Activated CD8-positive, alpha-beta T cell treated with anti-CD3 and anti-CD28 coated beads for 36 hours (primary cell): Measurements from ENCODE around the gene CNTN2. TPM values are rescaled to one million over a fixed set of nuclear protein-coding genes. Genes with fewer than 3 reads are reported as not detected.

Source experiments
- ATAC-seq: fragments of 200-7000 bp; cut with Tn5 transposase; one replicate; pipeline ENCODE4 v1.10.0; 2021; ENCODE audit warnings: mild to moderate bottlenecking, moderate library complexity
- CTCF ChIA-PET: fragments of 350-600 bp; sonication (Branson Sonifier 250); formaldehyde crosslinking; loops from one replicate; lab custom pipeline; 2021; ENCODE audit warnings: antibody characterized with exemption; lab: Charles Lee
- POLR2A ChIA-PET: fragments of 350-600 bp; sonication (Branson Sonifier 250); formaldehyde crosslinking; loops from one replicate; lab custom pipeline; 2021; ENCODE audit warnings: antibody characterized with exemption; lab: Charles Lee
- DNase-seq: peaks from one replicate; pipeline ENCODE4 v3.0.0-alpha.2; 2020
- H3K27ac Mint-ChIP-seq: one replicate; pipeline ENCODE4 v1.8.0; 2021; ENCODE audit warnings: mild to moderate bottlenecking, mixed read lengths
- H3K27me3 Mint-ChIP-seq: one replicate; pipeline ENCODE4 v1.8.0; 2021; ENCODE audit warnings: mixed read lengths
- H3K36me3 Mint-ChIP-seq: one replicate; pipeline ENCODE4 v1.8.0; 2021; ENCODE audit warnings: low read depth, mixed read lengths
- H3K4me1 Mint-ChIP-seq: one replicate; pipeline ENCODE4 v1.8.0; 2021; ENCODE audit warnings: low read depth, mixed read lengths
- H3K4me3 Mint-ChIP-seq: one replicate; pipeline ENCODE4 v1.8.0; 2021; ENCODE audit warnings: mild to moderate bottlenecking, moderate library complexity, mixed read lengths
- H3K9me3 Mint-ChIP-seq: one replicate; pipeline ENCODE4 v1.8.0; 2021; ENCODE audit warnings: mixed read lengths
- CTCF ChIP-seq: fragments of 200-600 bp; IDR thresholded peaks from one replicate; pipeline ENCODE4 v1.8.0; 2022; ENCODE audit warnings: antibody characterized with exemption, mild to moderate bottlenecking
- intact Hi-C: fragments of 100-400 bp; cut with micrococcal nuclease; formaldehyde crosslinking; loops from one replicate; pipeline ENCODE4 v1.10.0; 2022
- total RNA-seq, 2 experiments: library from RNA; stranded (reverse); gene quantifications; one replicate each; pipeline ENCODE4 v1.2.3, GENCODE V29; 2021

The CNTN2 gene
- total RNA-seq, 2 experiments from 2014 or later = not detected

GRCh38 chr1:205064301-205064700 lies 21.3 kb downstream of the CNTN2 start:
- CTCF ChIA-PET = interaction anchor here (1.4 to 4.4 kb wide), 4 partner anchors 17 to 90 kb away, joined by 5 to 188 read pairs (median 53); partner anchors contain the start of gene TMEM81
- no peaks in the 10 kb centered on the region for H3K9me3 Mint-ChIP-seq
- POLR2A ChIA-PET = no interaction called here
- H3K36me3 Mint-ChIP-seq = no peaks in the 10 kb centered on the region
- no peak for ATAC-seq
- H3K4me3 Mint-ChIP-seq = no peak overlapping the region
- no peak overlapping the region for H3K27ac Mint-ChIP-seq
- TF ChIP-seq CTCF = no peak
- DNase-seq = no peak
- intact Hi-C loops = loop anchor here (5.0 kb wide), 1 partner anchor 77 kb away; no protein-coding TSS in a partner anchor
- H3K4me1 Mint-ChIP-seq = no peaks in the 10 kb centered on the region
- no peaks in the 10 kb centered on the region for H3K27me3 Mint-ChIP-seq

GRCh38 chr1:205064741-205065316 lies 21.8 kb downstream of the CNTN2 start:
- Mint-ChIP-seq H3K4me1 (no peaks in the 10 kb centered on the region), H3K27ac (no peak overlapping the region), H3K27me3 (no peaks in the 10 kb centered on the region), H3K36me3 (no peaks in the 10 kb centered on the region), H3K4me3 (no peak overlapping the region), H3K9me3 (no peaks in the 10 kb centered on the region)
- POLR2A ChIA-PET = no interaction called here
- intact Hi-C loops = loop anchor here (5.0 kb wide), 1 partner anchor 78 kb away; no protein-coding TSS in a partner anchor
- no peak for DNase-seq
- no peak for TF ChIP-seq CTCF
- ATAC-seq = no peak
- CTCF ChIA-PET = interaction anchor here (4.4 kb wide), 1 partner anchor 74 kb away, joined by 188 read pairs; no protein-coding TSS in a partner anchor

- no peak for ATAC-seq
- no peak overlapping the region for H3K4me3 Mint-ChIP-seq
- H3K27ac Mint-ChIP-seq = no peak overlapping the region
- ChIA-PET POLR2A (no interaction called here), CTCF (interaction anchor here (0.9 to 1.5 kb wide), 4 partner anchors 17 to 92 kb away, joined by 3 to 4 read pairs (median 4); no protein-coding TSS in a partner anchor)
- H3K4me1 Mint-ChIP-seq = no peaks in the 10 kb centered on the region
- no peak for DNase-seq
- no peaks in the 10 kb centered on the region for H3K36me3 Mint-ChIP-seq
- intact Hi-C loops = no loop called here
- H3K9me3 Mint-ChIP-seq = no peaks in the 10 kb centered on the region
- no peak for TF ChIP-seq CTCF
- no peaks in the 10 kb centered on the region for H3K27me3 Mint-ChIP-seq
These were observed 22.7 kb downstream of the CNTN2 start for GRCh38 chr1:205065666-205066065.

GRCh38 chr1:205066141-205066818 lies 23.3 kb downstream of the CNTN2 start:
- Mint-ChIP-seq H3K4me1 (no peaks in the 10 kb centered on the region), H3K9me3 (no peaks in the 10 kb centered on the region), H3K36me3 (no peaks in the 10 kb centered on the region), H3K27me3 (no peaks in the 10 kb centered on the region), H3K27ac (no peak overlapping the region), H3K4me3 (no peak overlapping the region)
- ATAC-seq = no peak
- intact Hi-C loops = no loop called here
- TF ChIP-seq CTCF = no peak
- POLR2A ChIA-PET = no interaction called here
- DNase-seq = no peak
- CTCF ChIA-PET = interaction anchor here (0.9 to 1.5 kb wide), 4 partner anchors 16 to 93 kb away, joined by 3 to 4 read pairs (median 4); no protein-coding TSS in a partner anchor

- H3K4me3 Mint-ChIP-seq = no peak overlapping the region
- ChIA-PET CTCF (interaction anchor here (1.0 to 1.5 kb wide), 3 partner anchors 16 to 93 kb away, joined by 3 to 4 read pairs (median 3); no protein-coding TSS in a partner anchor), POLR2A (no interaction called here)
- intact Hi-C loops = no loop called here
- DNase-seq = no peak
- H3K4me1 Mint-ChIP-seq = no peaks in the 10 kb centered on the region
- no peaks in the 10 kb centered on the region for H3K27me3 Mint-ChIP-seq
- no peak for TF ChIP-seq CTCF
- H3K36me3 Mint-ChIP-seq = no peaks in the 10 kb centered on the region
- no peak for ATAC-seq
- no peak overlapping the region for H3K27ac Mint-ChIP-seq
- H3K9me3 Mint-ChIP-seq = no peaks in the 10 kb centered on the region
These were observed 24.0 kb downstream of the CNTN2 start for GRCh38 chr1:205067031-205067430.
